Activated CD4-positive, alpha-beta memory T cell treated with anti-CD3 and anti-CD28 coated beads, Interleukin-2, amount 10 ng/mL, durations not matched to agents 7 days and 5 days (primary cell): ENCODE results near the gene OSER1. TPM values are rescaled to one million over a fixed set of nuclear protein-coding genes. Genes with fewer than 3 reads are reported as not detected.

ENCODE experiments used
- CTCF ChIA-PET: fragments of 350-600 bp; sonication (Branson Sonifier 250); formaldehyde crosslinking; loops from one replicate; lab custom pipeline; 2021; ENCODE audit warnings: antibody characterized with exemption, inconsistent platforms; lab: Charles Lee
- POLR2A ChIA-PET: fragments of 350-600 bp; sonication (Branson Sonifier 250); formaldehyde crosslinking; loops from one replicate; lab custom pipeline; 2021; ENCODE audit warnings: antibody characterized with exemption; lab: Charles Lee
- DNase-seq: peaks from one replicate; pipeline ENCODE4 v3.0.0-alpha.2; 2020
- H3K27ac Mint-ChIP-seq: one replicate; pipeline ENCODE4 v1.8.0; 2021; ENCODE audit warnings: mild to moderate bottlenecking, mixed read lengths
- H3K27me3 Mint-ChIP-seq: one replicate; pipeline ENCODE4 v1.8.0; 2021; ENCODE audit warnings: mixed read lengths
- H3K36me3 Mint-ChIP-seq: one replicate; pipeline ENCODE4 v1.8.0; 2021; ENCODE audit warnings: low read depth, mixed read lengths
- H3K4me1 Mint-ChIP-seq: one replicate; pipeline ENCODE4 v1.8.0; 2021; ENCODE audit warnings: mixed read lengths
- H3K4me3 Mint-ChIP-seq: one replicate; pipeline ENCODE4 v1.8.0; 2021; ENCODE audit warnings: mild to moderate bottlenecking, mixed read lengths
- H3K9me3 Mint-ChIP-seq: one replicate; pipeline ENCODE4 v1.8.0; 2021; ENCODE audit warnings: mixed read lengths
- total RNA-seq, 2 experiments: library from RNA; stranded (reverse); gene quantifications; one replicate each; pipeline ENCODE4 v1.2.3, GENCODE V29; 2021

Gene OSER1
- total RNA-seq, 2 experiments from 2014 or later, result 30.8 to 31.4 TPM

DNA sequence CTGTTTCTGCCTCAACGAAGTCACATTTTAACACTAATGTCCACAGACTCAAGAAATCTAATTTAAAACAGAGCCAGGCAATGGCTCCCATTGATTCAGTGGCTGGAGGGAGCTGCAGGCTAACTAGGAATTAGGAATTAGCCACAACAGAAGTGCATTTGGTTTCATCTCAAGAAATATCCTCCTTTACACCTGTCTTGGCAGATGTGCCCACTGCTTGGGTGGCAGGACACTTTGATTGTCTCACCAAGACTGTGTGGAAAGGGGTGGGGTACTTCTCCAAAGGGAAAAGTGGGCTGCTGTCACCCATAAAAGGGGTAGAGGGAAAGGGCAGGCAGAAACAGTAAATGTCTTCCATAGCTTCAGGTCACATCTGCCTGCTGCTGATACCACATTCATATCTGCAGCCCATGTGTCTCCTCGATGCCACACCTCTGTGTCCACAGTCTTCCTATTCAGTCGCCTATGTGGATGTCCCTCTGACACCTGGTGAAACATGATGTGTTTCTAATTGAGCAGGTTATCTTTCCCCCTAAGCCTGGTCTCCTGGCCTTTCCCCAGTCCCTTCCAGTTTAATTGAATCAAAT is 10.9 kb upstream of the OSER1 start:
- H3K4me1 Mint-ChIP-seq, result peaks cover 30% of the 10 kb centered on the region
- no peak overlapping the region for H3K27ac Mint-ChIP-seq
- CTCF ChIA-PET, result interaction anchor here (14.1 kb wide), 1 partner anchor 92 kb away, joined by 470 read pairs; the partner anchor contains the start of gene FITM2
- no peaks in the 10 kb centered on the region for H3K27me3 Mint-ChIP-seq
- POLR2A ChIA-PET, result no interaction called here
- no peaks in the 10 kb centered on the region for H3K36me3 Mint-ChIP-seq
- DNase-seq, result no peak
- no peaks in the 10 kb centered on the region for H3K9me3 Mint-ChIP-seq
- no peak overlapping the region for H3K4me3 Mint-ChIP-seq

DNA sequence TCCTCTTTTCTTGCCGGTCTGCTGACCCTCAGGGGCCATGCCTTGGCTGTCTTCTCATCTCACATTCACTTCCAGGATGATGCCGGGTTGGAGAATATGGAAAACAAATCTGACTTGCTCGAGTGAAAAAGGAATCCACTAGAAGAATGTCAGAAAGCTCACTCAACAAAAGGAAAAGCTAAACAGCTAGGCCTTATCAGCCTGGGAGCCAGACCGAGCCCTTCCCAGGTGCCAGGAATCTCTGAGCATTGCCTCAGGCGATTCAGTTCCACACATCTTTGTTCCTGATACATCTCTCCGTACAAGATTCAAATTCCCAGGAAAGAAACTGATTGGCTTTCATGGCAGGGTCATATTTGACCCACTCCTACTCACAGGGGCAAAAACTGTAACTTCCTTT is 9.2 kb upstream of the OSER1 start:
- DNase-seq, result no peak
- H3K9me3 Mint-ChIP-seq, result no peaks in the 10 kb centered on the region
- H3K27me3 Mint-ChIP-seq, result no peaks in the 10 kb centered on the region
- H3K36me3 Mint-ChIP-seq, result no peaks in the 10 kb centered on the region
- POLR2A ChIA-PET, result interaction anchor here (5.5 kb wide), 1 partner anchor 92 kb away, joined by 62 read pairs; the partner anchor contains the start of gene FITM2
- no peak overlapping the region for H3K4me3 Mint-ChIP-seq
- peak overlapping the region; percentile 28 for H3K27ac Mint-ChIP-seq
- CTCF ChIA-PET, result interaction anchor here (1.6 to 14.1 kb wide), 2 partner anchors 13 to 94 kb away, joined by 11 to 470 read pairs; partner anchors contain the start of gene FITM2
- H3K4me1 Mint-ChIP-seq, result peaks cover 38% of the 10 kb centered on the region

DNA sequence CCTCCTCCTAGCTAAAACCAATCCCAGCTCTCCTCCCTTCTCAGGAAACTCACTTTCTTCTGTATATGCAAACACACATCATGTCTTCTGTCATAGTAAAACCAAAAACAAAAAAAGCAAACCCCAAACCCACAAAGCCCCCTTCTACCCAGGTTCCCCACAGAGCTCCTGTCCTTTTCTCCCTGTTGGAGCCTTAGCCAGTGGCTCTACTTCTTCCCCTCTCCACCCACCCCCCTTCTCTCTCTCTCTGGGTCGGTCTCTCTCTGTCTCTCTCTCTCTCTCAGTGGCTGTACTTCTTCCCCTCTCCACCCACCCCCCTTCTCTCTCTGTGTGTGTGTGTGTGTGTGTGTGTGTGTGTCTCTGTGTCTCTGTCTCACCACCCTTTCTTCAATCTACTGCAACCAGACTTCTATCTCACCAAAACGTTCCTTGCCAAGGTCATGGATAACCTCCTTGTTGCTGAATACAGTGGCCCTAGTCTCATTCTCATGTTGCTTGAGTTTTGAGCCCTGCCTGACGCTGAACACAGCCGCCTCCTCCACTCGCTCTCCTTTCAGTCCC is 8.7 kb upstream of the OSER1 start:
- Mint-ChIP-seq H3K9me3 (no peaks in the 10 kb centered on the region), H3K4me3 (peak overlapping the region; percentile 21), H3K4me1 (peaks cover 38% of the 10 kb centered on the region), H3K27ac (peak overlapping the region; percentile 78), H3K36me3 (no peaks in the 10 kb centered on the region), H3K27me3 (no peaks in the 10 kb centered on the region)
- POLR2A ChIA-PET, result interaction anchor here (0.6 to 5.5 kb wide), 5 partner anchors 9 to 409 kb away, joined by 3 to 62 read pairs (median 5); partner anchors contain the start of genes FITM2 and OSER1
- CTCF ChIA-PET, result interaction anchor here (0.7 to 14.1 kb wide), 13 partner anchors 9 to 464 kb away, joined by 3 to 470 read pairs (median 6); partner anchors contain the start of genes FITM2 and OSER1
- no peak for DNase-seq

DNA sequence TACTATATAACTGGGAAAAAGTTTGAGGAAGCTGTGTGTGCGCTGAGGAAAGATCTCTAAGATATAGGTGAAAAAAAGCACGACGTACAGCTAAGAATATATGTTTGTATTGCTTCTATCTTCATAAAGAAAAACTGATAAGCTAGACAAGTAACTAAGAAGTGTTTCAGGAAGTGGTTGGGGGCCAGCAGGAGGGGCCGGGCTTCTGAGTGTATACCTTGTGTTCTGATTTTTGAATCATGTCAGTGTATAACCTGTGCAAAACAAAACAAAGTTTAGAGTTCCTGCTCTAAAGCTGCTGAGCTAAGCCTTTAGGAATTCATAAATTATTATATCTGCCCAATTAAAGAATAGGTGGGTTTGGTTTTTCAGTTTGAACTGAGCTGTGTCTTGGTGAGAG is 7.9 kb upstream of the OSER1 start:
- Mint-ChIP-seq H3K36me3 (no peaks in the 10 kb centered on the region), H3K9me3 (no peaks in the 10 kb centered on the region), H3K4me3 (peak overlapping the region; percentile 56), H3K27me3 (no peaks in the 10 kb centered on the region), H3K27ac (peak overlapping the region; percentile 78), H3K4me1 (peaks cover 38% of the 10 kb centered on the region)
- DNase-seq, result peak; percentile 60
- POLR2A ChIA-PET, result interaction anchor here (0.6 to 5.5 kb wide), 8 partner anchors 8 to 410 kb away, joined by 3 to 62 read pairs (median 4); partner anchors contain the start of genes FITM2 and OSER1
- CTCF ChIA-PET, result interaction anchor here (0.6 to 14.1 kb wide), 18 partner anchors 8 to 465 kb away, joined by 3 to 470 read pairs (median 6); partner anchors contain the start of genes FITM2, GDAP1L1, OSER1 and SERINC3

DNA sequence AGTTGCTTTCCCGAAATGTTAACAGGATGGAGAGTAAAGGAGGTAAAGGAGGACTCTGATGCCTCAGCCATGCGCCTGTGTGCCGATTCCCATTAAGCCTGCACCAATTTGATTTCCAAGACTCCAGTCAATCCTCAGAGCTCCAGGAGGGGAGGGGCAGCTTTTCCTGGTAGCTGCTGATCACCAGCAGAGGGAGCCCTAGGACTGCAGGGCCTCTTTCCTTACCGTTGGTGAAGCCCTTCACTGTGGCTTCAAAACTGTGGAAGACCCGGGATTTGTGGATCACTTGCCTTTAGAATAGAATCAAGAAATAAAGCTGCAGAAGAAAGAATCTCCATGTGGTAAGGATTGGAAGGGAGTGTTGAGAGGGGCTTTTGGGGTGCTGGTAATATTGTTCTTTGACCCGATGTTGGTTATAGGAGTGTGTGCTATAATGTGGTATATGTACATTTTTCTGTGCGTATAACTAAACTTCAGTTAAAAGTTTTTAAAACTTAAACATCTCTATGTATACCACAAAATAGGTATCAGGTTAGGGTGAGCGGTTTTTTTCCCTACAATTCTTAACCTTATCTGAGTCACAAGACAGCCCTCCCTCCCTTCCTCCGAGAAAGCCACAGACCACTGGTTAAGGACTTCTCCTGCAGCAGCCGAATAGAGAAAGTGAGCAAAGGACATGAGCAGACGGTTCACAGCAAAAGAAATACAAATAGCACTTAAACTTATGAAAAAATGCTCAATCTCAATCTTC is 6.9 kb upstream of the OSER1 start:
- peaks cover 38% of the 10 kb centered on the region for H3K4me1 Mint-ChIP-seq
- no peaks in the 10 kb centered on the region for H3K27me3 Mint-ChIP-seq
- ChIA-PET POLR2A (interaction anchor here (0.6 to 5.5 kb wide), 11 partner anchors 8 to 1261 kb away, joined by 3 to 62 read pairs (median 4); partner anchors contain the start of genes FITM2 and OSER1), CTCF (interaction anchor here (0.7 to 14.1 kb wide), 36 partner anchors 9 to 875 kb away, joined by 3 to 470 read pairs (median 4); partner anchors contain the start of genes FITM2, GDAP1L1, SERINC3 and TTPAL)
- no peaks in the 10 kb centered on the region for H3K9me3 Mint-ChIP-seq
- no peaks in the 10 kb centered on the region for H3K36me3 Mint-ChIP-seq
- peak overlapping the region; percentile 78 for H3K27ac Mint-ChIP-seq
- peak; percentile 71 for DNase-seq
- peak overlapping the region; percentile 56 for H3K4me3 Mint-ChIP-seq

DNA sequence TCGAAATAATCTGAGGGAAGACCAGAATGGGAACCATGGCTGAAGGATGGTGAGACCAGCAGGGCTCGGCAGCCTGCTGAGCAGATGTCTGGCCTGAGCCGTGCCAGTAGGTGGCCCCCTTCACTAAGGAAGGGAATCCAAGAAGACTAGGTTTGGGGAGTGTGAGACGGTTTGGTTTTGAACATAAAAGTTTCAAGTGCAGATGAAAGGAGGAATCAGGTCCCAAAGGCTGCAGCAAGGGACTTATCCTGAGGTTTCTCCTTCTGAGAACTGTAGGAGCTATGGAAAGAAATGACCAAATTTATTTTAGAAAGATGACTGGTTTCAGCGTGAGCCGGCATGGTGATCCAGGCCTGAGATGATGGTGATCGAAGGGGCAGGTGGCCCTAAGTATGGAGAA is 4.6 kb upstream of the OSER1 start:
- ChIA-PET POLR2A (interaction anchor here (5.5 kb wide), 1 partner anchor 97 kb away, joined by 62 read pairs; the partner anchor contains the start of gene FITM2), CTCF (interaction anchor here (0.8 to 14.1 kb wide), 13 partner anchors 12 to 394 kb away, joined by 3 to 470 read pairs (median 4); partner anchors contain the start of gene FITM2)
- Mint-ChIP-seq H3K36me3 (peaks cover 3% of the 10 kb centered on the region), H3K9me3 (no peaks in the 10 kb centered on the region), H3K4me3 (no peak overlapping the region), H3K27ac (no peak overlapping the region), H3K27me3 (no peaks in the 10 kb centered on the region), H3K4me1 (peaks cover 52% of the 10 kb centered on the region)
- peak; percentile 79 for DNase-seq

DNA sequence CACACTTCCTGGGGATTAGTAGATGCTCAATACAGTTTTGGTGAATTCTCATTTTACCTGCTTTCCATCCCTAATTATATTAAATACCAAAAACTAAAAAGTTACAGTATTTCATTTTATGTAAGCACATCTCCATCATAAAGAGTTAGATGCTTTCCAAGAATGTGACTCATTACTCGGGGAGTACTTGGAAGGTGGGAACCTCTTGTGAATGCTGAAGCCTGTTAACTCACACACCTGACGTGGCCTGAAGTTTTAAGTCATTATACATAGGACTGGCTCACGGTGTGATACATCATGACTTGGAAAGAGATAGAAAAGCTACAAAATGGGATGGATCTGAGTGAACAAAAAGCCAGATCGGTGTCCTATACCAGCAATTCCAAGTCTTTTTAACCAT is 2.2 kb upstream of the OSER1 start:
- peaks cover 9% of the 10 kb centered on the region for H3K36me3 Mint-ChIP-seq
- H3K9me3 Mint-ChIP-seq, result no peaks in the 10 kb centered on the region
- H3K27me3 Mint-ChIP-seq, result no peaks in the 10 kb centered on the region
- ChIA-PET CTCF (interaction anchor here (2.2 to 14.1 kb wide), 3 partner anchors 23 to 171 kb away, joined by 5 to 470 read pairs (median 92); partner anchors contain the start of gene FITM2), POLR2A (interaction anchor here (0.7 to 2.0 kb wide), 3 partner anchors 98 to 308 kb away, joined by 3 to 5 read pairs (median 3); partner anchors contain the start of gene FITM2)
- no peak for DNase-seq
- H3K4me3 Mint-ChIP-seq, result no peak overlapping the region
- H3K4me1 Mint-ChIP-seq, result peaks cover 49% of the 10 kb centered on the region
- no peak overlapping the region for H3K27ac Mint-ChIP-seq

DNA sequence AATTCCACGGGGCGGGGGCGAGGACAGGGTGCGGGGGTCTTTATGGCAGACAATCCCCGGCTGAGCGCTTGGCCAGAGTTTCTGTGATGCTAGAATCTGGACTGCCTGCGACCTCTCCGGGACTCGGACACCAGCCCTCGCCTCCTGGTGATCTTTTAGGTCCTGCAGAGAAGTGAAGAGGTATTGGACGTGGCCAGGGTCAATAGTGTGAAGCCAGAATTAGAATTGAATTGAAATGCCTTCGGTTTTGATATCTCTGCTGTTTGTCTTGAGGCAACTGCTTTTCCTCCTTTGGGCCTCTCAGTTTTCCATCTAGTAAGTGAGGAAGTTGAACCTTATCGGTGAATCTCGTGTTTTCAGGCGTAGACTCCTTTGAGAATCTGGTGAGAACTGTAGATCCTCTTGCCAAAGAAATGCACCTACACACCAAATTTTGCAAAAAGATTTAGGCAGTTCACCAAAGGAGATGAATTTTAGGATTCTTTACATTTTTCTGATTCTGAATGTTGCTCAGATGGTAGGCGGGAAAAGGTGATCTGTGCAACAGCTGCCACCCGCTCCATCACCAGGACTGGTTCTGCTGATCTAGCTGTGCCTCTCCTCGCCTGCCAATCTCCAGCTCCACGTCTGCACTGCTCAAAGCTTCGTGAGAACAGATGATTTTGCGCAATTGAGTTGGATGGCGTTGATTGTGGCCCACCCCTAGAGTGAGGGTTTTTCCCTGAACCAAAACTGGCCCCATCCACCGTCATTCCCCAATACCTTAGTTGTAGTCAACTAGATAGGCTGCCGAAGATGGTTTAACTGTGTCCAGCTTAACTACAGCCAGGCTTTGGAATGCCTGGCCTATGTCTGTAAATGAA is 837 bp upstream of the OSER1 start:
- Mint-ChIP-seq H3K27ac (peak overlapping the region; percentile 87), H3K4me1 (peaks cover 52% of the 10 kb centered on the region), H3K4me3 (peak overlapping the region; percentile 95), H3K36me3 (peaks cover 12% of the 10 kb centered on the region), H3K9me3 (no peaks in the 10 kb centered on the region), H3K27me3 (no peaks in the 10 kb centered on the region)
- DNase-seq, result no peak
- CTCF ChIA-PET, result interaction anchor here (0.7 to 14.1 kb wide), 3 partner anchors 40 to 173 kb away, joined by 3 to 470 read pairs (median 3); partner anchors contain the start of gene FITM2
- POLR2A ChIA-PET, result interaction anchor here (0.8 to 1.5 kb wide), 3 partner anchors 100 to 754 kb away, joined by 3 to 8 read pairs (median 3); partner anchors contain the start of gene FITM2

DNA sequence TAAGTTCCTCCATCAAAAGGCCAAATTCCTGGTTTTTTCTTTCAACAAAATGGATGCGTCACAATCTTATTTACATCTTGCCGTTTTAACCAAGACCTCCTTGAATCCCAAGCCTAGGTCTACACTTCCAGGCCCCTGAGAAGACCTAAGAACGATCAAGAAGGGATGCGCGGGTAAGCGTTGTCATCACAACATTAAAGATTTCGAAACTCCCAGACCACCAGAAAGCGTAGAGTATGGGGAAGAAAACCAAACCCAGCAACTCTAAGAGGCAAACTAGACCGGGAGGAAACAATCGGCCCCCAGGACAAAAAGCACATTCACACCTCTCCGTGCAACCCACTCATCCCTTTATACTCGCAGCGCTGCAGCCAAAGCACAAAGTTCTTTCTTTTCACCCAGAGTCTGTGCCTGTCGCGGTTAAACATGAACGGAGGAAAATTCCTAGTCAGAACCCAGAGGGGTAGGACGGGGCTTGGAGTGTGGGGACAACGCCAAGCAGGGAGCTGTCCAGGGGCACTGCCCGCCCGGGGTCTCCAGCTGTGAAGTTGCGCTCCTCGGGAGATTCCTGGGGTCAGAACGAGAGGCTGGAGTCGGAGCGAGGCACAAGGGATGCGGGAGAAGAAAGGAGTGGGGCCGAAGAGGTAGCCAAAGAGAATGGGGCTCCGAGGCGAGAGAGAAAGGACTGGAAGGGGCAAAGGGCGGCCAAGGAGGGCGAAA is 725 bp downstream of the OSER1 start:
- POLR2A ChIA-PET, result interaction anchor here (0.7 to 2.0 kb wide), 10 partner anchors 8 to 752 kb away, joined by 3 to 12 read pairs (median 3); partner anchors contain the start of genes FITM2, SERINC3, SRSF6 and TTPAL

DNA sequence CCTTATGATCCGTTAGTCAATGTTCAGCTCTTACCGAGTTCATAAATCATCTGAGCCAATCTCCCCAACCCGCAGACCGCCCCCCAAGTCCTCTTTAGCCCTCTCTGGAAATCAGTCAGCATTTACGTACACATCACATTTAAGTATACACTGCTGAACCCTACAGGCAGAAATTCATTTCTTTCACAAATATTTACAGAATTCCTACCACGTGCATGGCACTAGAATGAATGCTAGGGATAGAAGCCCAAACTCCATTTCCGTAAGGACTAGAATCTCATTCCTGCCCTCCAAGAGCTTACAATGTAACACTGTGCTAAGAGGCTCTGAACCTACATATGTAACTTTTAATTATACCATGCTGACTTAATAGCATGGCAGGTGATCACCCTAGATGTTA is 1.8 kb downstream of the OSER1 start:
- POLR2A ChIA-PET, result interaction anchor here (1.2 to 2.0 kb wide), 2 partner anchors 9 to 312 kb away, joined by 3 to 12 read pairs; no protein-coding TSS in a partner anchor
- no peak overlapping the region for H3K27ac Mint-ChIP-seq
- H3K27me3 Mint-ChIP-seq, result no peaks in the 10 kb centered on the region
- peaks cover 52% of the 10 kb centered on the region for H3K4me1 Mint-ChIP-seq
- no peaks in the 10 kb centered on the region for H3K9me3 Mint-ChIP-seq
- DNase-seq, result no peak
- CTCF ChIA-PET, result interaction anchor here (0.9 to 2.5 kb wide), 3 partner anchors 9 to 102 kb away, joined by 4 to 6 read pairs (median 4); partner anchors contain the start of gene FITM2
- peak overlapping the region; percentile 95 for H3K4me3 Mint-ChIP-seq
- peaks cover 25% of the 10 kb centered on the region for H3K36me3 Mint-ChIP-seq

More for the DNA sequence above, 725 bp downstream of the OSER1 start:
- Mint-ChIP-seq H3K4me1 (peaks cover 48% of the 10 kb centered on the region), H3K36me3 (peaks cover 22% of the 10 kb centered on the region), H3K9me3 (no peaks in the 10 kb centered on the region), H3K27me3 (no peaks in the 10 kb centered on the region), H3K4me3 (peak overlapping the region; percentile 95), H3K27ac (peak overlapping the region; percentile 87)
- CTCF ChIA-PET, result interaction anchor here (1.0 to 2.5 kb wide), 3 partner anchors 9 to 101 kb away, joined by 3 to 6 read pairs (median 5); partner anchors contain the start of gene FITM2
- no peak for DNase-seq
